IPS DF 4.7 (cell line): ENCODE measurements around the gene ZBTB46.

Experiments
- DNase-seq: peaks from one replicate; pipeline ENCODE4 v3.0.0-alpha.2; 2013; ENCODE audit warnings: low spot score; ENCODE audit errors: extremely low read depth

ZBTB46 gene

GRCh38 chr20:63696628-63697356 lies 134.3 kb downstream of the ZBTB46 start, which contains the start of gene TNFRSF6B:
Gene TNFRSF6B (plus strand): TSS chr20:63696652. CDS start chr20:63696768, 116 bp downstream.
- DNase-seq = no peak

DNA sequence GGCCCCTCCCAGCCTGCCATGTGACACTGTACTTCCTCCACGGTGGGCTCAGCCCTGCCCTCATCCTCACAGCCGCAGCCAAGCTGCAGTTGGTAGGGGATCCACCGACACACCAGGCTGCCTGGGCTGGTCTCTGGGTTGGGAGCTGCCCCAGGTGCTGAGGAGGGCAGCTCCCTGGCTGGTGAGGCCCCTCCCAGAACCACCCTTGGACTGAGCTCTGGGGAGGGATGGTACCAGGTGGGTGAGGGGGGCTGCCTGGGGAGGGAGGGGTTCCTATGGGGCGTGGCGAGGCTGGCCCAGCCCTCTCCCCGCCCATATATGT lies 134.8 kb downstream of the ZBTB46 start:
- DNase-seq = no peak

DNA sequence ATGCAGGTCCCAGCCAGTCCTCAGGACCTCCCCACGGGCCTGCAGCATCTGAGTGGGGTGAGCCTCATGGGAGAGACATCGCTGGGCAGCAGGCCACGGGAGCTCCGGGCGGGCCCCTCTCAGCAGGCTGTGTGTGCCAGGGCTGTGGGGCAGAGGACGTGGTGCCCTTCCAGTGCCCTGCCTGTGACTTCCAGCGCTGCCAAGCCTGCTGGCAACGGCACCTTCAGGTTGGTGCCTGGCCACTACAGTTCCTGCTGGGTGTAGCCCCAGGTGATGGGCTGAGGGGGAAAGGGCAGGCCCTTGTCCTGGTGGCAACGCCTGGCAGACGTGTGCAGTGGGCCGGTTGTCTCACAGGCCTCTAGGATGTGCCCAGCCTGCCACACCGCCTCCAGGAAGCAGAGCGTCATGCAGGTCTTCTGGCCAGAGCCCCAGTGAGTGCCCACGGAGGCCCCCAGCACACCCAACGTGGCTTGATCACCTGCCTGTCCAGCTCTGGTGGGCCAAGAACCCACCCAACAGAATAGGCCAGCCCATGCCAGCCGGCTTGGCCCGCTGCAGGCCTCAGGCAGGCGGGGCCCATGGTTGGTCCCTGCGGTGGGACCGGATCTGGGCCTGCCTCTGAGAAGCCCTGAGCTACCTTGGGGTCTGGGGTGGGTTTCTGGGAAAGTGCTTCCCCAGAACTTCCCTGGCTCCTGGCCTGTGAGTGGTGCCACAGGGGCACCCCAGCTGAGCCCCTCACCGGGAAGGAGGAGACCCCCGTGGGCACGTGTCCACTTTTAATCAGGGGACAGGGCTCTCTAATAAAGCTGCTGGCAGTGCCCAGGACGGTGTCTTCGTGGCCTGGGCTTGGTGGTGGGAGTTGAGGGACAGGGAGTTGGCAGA lies 135.4 kb downstream of the ZBTB46 start:
- DNase-seq = no peak

GRCh38 chr20:63694584-63695423 lies 136.3 kb downstream of the ZBTB46 start:
- no peak for DNase-seq

GRCh38 chr20:63693733-63694583 lies 137.1 kb downstream of the ZBTB46 start:
- no peak for DNase-seq
